ENCODE measurements around the gene PDE9A.

DNA sequence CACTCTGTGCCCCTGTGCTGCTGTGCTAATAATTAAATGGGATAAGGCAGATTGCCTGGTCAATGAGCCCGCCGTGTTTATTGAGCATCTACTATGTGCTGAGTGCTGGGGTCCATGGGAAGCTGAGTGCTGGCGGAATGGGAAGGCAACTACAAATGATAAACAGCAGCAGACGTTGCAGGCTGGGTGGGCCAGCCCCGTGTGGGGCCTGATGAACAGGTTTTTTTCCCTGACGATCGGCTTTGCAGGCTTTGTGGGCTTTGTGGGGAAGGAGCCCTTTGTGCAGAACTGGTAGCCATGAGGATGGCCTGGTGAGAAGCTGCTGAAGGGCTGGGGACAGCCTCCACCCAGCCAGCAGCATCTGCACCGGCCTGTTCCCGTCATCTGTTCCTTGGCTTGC is 3.5 kb downstream of the PDE9A start:
- TF ChIP-seq, protein P1, sequence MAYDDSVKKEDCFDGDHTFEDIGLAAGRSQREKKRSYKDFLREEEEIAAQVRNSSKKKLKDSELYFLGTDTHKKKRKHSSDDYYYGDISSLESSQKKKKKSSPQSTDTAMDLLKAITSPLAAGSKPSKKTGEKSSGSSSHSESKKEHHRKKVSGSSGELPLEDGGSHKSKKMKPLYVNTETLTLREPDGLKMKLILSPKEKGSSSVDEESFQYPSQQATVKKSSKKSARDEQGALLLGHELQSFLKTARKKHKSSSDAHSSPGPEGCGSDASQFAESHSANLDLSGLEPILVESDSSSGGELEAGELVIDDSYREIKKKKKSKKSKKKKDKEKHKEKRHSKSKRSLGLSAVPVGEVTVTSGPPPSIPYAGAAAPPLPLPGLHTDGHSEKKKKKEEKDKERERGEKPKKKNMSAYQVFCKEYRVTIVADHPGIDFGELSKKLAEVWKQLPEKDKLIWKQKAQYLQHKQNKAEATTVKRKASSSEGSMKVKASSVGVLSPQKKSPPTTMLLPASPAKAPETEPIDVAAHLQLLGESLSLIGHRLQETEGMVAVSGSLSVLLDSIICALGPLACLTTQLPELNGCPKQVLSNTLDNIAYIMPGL (CRISPR knock-in tag; IDR thresholded peaks at IDR 0.05), result no peak
- TF ChIP-seq, protein P2, sequence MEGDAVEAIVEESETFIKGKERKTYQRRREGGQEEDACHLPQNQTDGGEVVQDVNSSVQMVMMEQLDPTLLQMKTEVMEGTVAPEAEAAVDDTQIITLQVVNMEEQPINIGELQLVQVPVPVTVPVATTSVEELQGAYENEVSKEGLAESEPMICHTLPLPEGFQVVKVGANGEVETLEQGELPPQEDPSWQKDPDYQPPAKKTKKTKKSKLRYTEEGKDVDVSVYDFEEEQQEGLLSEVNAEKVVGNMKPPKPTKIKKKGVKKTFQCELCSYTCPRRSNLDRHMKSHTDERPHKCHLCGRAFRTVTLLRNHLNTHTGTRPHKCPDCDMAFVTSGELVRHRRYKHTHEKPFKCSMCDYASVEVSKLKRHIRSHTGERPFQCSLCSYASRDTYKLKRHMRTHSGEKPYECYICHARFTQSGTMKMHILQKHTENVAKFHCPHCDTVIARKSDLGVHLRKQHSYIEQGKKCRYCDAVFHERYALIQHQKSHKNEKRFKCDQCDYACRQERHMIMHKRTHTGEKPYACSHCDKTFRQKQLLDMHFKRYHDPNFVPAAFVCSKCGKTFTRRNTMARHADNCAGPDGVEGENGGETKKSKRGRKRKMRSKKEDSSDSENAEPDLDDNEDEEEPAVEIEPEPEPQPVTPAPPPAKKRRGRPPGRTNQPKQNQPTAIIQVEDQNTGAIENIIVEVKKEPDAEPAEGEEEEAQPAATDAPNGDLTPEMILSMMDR (IDR thresholded peaks at IDR 0.05), result no peak
- TF ChIP-seq, protein P3, sequence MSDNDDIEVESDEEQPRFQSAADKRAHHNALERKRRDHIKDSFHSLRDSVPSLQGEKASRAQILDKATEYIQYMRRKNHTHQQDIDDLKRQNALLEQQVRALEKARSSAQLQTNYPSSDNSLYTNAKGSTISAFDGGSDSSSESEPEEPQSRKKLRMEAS (CRISPR knock-in tag; IDR thresholded peaks at IDR 0.05), result no peak
- TF ChIP-seq SP1 (CRISPR knock-in tag; conservative IDR thresholded peaks at IDR 0.05) (no peak), CBFB (CRISPR knock-in tag; IDR thresholded peaks at IDR 0.05; ENCODE audit: low read depth) (no peak), GABPB1 (CRISPR knock-in tag; IDR thresholded peaks at IDR 0.05) (no peak), KAT7 (CRISPR knock-in tag; IDR thresholded peaks at IDR 0.05; ENCODE audit: borderline replicate concordance) (no peak), MYBL2 (CRISPR knock-in tag; IDR thresholded peaks at IDR 0.05) (no peak)

Data from WTC11 (cell line).